Measurements from ENCODE around the gene NOP14.
A peak's percentile ranks its signal among the peaks of the same experiment; 100 is the strongest.

Gene NOP14

DNA sequence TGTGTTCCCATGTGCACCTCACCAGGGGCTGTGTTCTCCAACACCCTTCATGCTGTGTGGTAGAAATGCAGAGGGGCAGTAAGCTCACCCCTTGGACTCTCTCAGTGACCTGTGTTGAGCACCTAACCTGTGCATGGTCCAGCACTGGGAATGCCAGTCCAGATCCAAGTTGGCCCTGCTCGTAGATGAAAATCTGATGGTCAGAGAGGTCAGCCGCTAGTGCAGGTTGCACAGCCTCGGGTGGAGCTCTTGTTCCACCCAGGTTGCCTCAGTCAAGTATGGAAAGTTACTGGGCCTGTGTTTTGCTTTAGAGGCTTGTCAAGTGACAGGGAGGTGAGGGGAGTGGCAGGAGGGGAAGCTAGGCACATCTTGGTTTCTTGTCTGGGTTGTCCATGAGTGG is 51.3 kb downstream of the NOP14 start:
- Mint-ChIP-seq H3K36me3 (peaks cover 42 to 63% of the 10 kb centered on the region in 2 donors), H3K27me3 (no peaks in the 10 kb centered on the region), H3K4me1 (peaks cover 12 to 18% of the 10 kb centered on the region in 2 donors), H3K27ac (no peak overlapping the region), H3K9me3 (no peaks in the 10 kb centered on the region), H3K4me3 (no peak overlapping the region)
- no peak for DNase-seq
- ATAC-seq (replicated peaks) = no peak

GRCh38 chr4:2910409-2910808 is 52.8 kb downstream of the NOP14 start:
- DNase-seq (no peak), ATAC-seq (replicated peaks) (no peak)
- H3K4me1 Mint-ChIP-seq = peaks cover 15 to 20% of the 10 kb centered on the region in 2 donors
- H3K36me3 Mint-ChIP-seq = peaks cover 41 to 60% of the 10 kb centered on the region in 2 donors
- H3K4me3 Mint-ChIP-seq = no peak overlapping the region
- H3K9me3 Mint-ChIP-seq = no peaks in the 10 kb centered on the region
- no peaks in the 10 kb centered on the region for H3K27me3 Mint-ChIP-seq
- no peak overlapping the region for H3K27ac Mint-ChIP-seq

GRCh38 chr4:2909583-2909982 is 53.6 kb downstream of the NOP14 start:
- ATAC-seq (replicated peaks) (no peak), DNase-seq (no peak)
- H3K36me3 Mint-ChIP-seq = peaks cover 36 to 58% of the 10 kb centered on the region in 2 donors
- H3K27me3 Mint-ChIP-seq = no peaks in the 10 kb centered on the region
- H3K4me1 Mint-ChIP-seq = peaks cover 12 to 17% of the 10 kb centered on the region in 2 donors
- no peak overlapping the region for H3K4me3 Mint-ChIP-seq
- H3K27ac Mint-ChIP-seq = peak overlapping the region; percentile 56
- no peaks in the 10 kb centered on the region for H3K9me3 Mint-ChIP-seq

- no peak for DNase-seq
- peaks cover 11 to 17% of the 10 kb centered on the region in 2 donors for H3K4me1 Mint-ChIP-seq
- H3K36me3 Mint-ChIP-seq = peaks cover 38 to 59% of the 10 kb centered on the region in 2 donors
- no peaks in the 10 kb centered on the region for H3K9me3 Mint-ChIP-seq
- no peak overlapping the region for H3K27ac Mint-ChIP-seq
- ATAC-seq (replicated peaks) = no peak
- no peaks in the 10 kb centered on the region for H3K27me3 Mint-ChIP-seq
- H3K4me3 Mint-ChIP-seq = no peak overlapping the region
Measured at GRCh38 chr4:2908686-2909085, 54.5 kb downstream of the NOP14 start.

DNA sequence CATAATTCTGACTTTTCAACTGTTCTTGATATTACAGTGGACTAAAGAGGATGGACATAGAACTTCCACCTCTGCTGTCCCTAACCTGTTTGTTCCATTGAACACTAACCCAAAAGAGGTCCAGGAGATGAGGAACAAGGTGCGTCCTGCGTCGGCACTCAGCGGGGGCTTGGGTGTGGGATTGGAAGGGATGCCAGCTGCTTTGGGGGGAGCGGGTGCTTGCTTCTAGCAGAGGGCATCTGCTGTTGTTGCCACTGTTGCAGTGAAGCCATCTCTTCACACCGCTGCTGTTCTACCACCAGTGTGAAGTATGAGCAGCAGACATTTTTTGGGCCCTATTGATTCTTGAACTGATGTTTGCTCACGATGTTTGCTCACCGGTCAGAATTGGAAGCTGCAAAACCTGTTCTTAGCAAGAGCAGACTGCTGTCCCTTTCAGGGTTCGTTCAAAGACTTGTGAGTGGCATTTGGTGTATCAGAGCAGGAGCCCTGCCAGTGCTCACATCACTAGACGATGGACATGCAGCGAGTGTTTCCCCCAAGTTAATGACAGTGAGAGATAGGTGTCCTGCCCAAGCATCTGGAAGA is 55.4 kb downstream of the NOP14 start:
- DNase-seq = no peak
- H3K27me3 Mint-ChIP-seq = no peaks in the 10 kb centered on the region
- ATAC-seq (replicated peaks) = no peak
- no peak overlapping the region for H3K4me3 Mint-ChIP-seq
- H3K4me1 Mint-ChIP-seq = peaks cover 13 to 17% of the 10 kb centered on the region in 2 donors
- peaks cover 37 to 60% of the 10 kb centered on the region in 2 donors for H3K36me3 Mint-ChIP-seq
- H3K27ac Mint-ChIP-seq = no peak overlapping the region
- H3K9me3 Mint-ChIP-seq = no peaks in the 10 kb centered on the region

DNA sequence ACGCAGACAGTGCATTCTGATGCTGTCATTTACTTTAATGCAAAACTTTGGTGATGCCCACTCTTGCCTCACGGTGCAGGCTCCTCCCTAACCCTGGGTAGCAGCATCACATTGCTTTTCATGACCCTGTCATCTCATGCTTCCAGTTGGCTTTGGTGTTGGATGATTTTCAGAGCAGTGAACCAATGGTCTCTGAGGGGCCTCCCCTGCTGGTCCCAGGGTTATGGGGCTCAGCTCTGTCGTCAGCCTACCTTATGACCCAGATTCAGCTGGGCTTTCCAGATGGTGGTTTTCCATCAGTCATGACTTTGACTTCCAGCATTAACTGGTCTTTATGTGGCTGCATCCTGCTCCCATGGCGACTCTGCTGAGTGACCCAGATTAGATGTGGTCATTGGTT is 56.0 kb downstream of the NOP14 start:
- Mint-ChIP-seq H3K4me3 (no peak overlapping the region), H3K4me1 (peaks cover 13 to 17% of the 10 kb centered on the region in 2 donors), H3K27ac (no peak overlapping the region), H3K9me3 (no peaks in the 10 kb centered on the region), H3K27me3 (no peaks in the 10 kb centered on the region), H3K36me3 (peaks cover 40 to 59% of the 10 kb centered on the region in 2 donors)
- ATAC-seq (replicated peaks) (no peak), DNase-seq (no peak)

DNA sequence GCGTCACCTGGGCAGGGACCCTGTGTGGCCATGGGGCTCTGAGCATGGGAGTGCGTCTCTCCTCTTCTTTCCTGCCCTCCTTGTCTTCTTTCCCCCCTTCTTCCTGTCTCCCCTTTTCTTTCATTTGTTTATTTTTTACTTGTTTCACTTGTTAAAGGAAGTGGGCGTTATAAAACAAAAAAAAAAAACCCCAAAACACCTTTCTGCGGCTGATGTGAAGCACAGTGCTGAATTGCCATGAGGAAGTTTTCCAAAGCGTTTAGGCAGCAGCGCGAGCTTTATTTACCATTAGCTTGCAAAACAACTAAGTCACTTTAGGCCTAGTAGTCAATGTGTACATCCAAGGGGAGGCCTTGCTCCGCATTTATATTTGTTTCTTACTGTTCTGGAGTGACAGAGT is 57.0 kb downstream of the NOP14 start:
- Mint-ChIP-seq H3K27ac (peak overlapping the region; percentile 32), H3K4me1 (peaks cover 11 to 17% of the 10 kb centered on the region in 2 donors), H3K4me3 (no peak overlapping the region), H3K36me3 (peaks cover 40 to 59% of the 10 kb centered on the region in 2 donors), H3K27me3 (no peaks in the 10 kb centered on the region), H3K9me3 (no peaks in the 10 kb centered on the region)
- ATAC-seq (replicated peaks) (no peak), DNase-seq (no peak)

DNA sequence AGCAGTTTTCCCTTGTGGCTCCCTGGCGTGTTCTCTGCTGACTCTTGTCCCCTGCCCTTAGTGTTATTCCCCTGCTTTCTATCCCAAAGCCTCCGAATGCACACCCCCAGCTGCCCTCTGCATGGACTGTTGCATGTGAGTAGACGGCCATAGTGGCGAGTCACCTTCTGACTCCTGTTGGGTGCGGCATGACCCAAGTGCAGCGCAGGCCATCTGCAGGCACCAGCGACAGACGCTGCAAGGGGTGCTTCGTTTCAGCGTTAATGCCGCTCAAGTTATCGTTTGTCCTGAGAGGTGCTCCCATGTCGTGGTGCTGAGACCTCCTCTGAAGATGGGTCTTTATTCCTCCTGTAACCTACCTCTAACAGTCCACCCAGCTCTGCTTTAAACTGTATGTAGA is 57.7 kb downstream of the NOP14 start:
- Mint-ChIP-seq H3K27ac (peak overlapping the region; percentile 85), H3K27me3 (no peaks in the 10 kb centered on the region), H3K9me3 (no peaks in the 10 kb centered on the region), H3K36me3 (peaks cover 42 to 61% of the 10 kb centered on the region in 2 donors), H3K4me1 (peaks cover 13 to 14% of the 10 kb centered on the region in 2 donors), H3K4me3 (no peak overlapping the region)
- ATAC-seq (replicated peaks) (no peak), DNase-seq (no peak)

- Mint-ChIP-seq H3K9me3 (no peaks in the 10 kb centered on the region), H3K27ac (peak overlapping the region; percentile 44), H3K4me3 (no peak overlapping the region), H3K4me1 (peaks cover 10 to 15% of the 10 kb centered on the region in 2 donors), H3K36me3 (peaks cover 45 to 67% of the 10 kb centered on the region in 2 donors), H3K27me3 (no peaks in the 10 kb centered on the region)
- ATAC-seq (replicated peaks) (no peak), DNase-seq (no peak)
Measured at GRCh38 chr4:2902126-2902525, 61.1 kb downstream of the NOP14 start.

- no peak overlapping the region for H3K4me3 Mint-ChIP-seq
- no peak for ATAC-seq (replicated peaks)
- peak overlapping the region; percentile 83 for H3K27ac Mint-ChIP-seq
- no peak for DNase-seq
- H3K9me3 Mint-ChIP-seq = no peaks in the 10 kb centered on the region
- peaks cover 44 to 69% of the 10 kb centered on the region in 2 donors for H3K36me3 Mint-ChIP-seq
- H3K4me1 Mint-ChIP-seq = peaks cover 10 to 15% of the 10 kb centered on the region in 2 donors
- no peaks in the 10 kb centered on the region for H3K27me3 Mint-ChIP-seq
Measured at GRCh38 chr4:2901186-2901585, 62.0 kb downstream of the NOP14 start.

DNA sequence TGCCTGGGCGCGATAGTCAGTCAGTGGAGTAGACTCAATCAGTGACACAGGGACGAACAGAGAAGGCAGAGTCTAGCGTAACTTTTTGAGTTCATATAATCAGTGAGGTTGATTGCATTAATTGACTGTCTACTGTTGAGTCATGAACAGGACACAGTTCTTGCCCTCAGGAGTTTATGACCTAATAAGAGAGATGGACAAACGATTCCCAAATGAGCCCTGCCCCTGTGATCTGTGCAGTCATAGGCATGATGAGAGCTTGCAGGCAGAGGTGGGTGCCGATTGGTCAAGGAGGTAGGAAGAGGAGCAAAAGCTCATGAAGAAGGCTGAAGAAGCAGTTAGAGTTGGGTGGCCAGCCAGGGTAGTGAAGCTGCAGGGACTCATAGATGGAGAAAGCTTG is 62.5 kb downstream of the NOP14 start:
- peaks cover 43 to 70% of the 10 kb centered on the region in 2 donors for H3K36me3 Mint-ChIP-seq
- no peaks in the 10 kb centered on the region for H3K27me3 Mint-ChIP-seq
- H3K9me3 Mint-ChIP-seq = no peaks in the 10 kb centered on the region
- H3K27ac Mint-ChIP-seq = peak overlapping the region; percentile 83
- no peak for DNase-seq
- peaks cover 10 to 15% of the 10 kb centered on the region in 2 donors for H3K4me1 Mint-ChIP-seq
- ATAC-seq (replicated peaks) = no peak
- H3K4me3 Mint-ChIP-seq = no peak overlapping the region

- H3K4me1 Mint-ChIP-seq = peaks cover 0 to 6% of the 10 kb centered on the region in 2 donors
Measured at GRCh38 chr4:2898001-2898400, 65.2 kb downstream of the NOP14 start.

GRCh38 chr4:2893772-2894171 is 69.4 kb downstream of the NOP14 start:
- DNase-seq (no peak), ATAC-seq (replicated peaks) (no peak)
- Mint-ChIP-seq H3K4me1 (peaks cover 0 to 4% of the 10 kb centered on the region in 2 donors), H3K27me3 (no peaks in the 10 kb centered on the region), H3K36me3 (peaks cover 25 to 39% of the 10 kb centered on the region in 2 donors), H3K4me3 (no peak overlapping the region), H3K9me3 (no peaks in the 10 kb centered on the region), H3K27ac (no peak overlapping the region)

More at GRCh38 chr4:2898001-2898400, 65.2 kb downstream of the NOP14 start:
- ATAC-seq (replicated peaks) (no peak), DNase-seq (no peak)
- Mint-ChIP-seq H3K9me3 (no peaks in the 10 kb centered on the region), H3K4me3 (no peak overlapping the region), H3K27me3 (no peaks in the 10 kb centered on the region), H3K36me3 (peaks cover 46 to 60% of the 10 kb centered on the region in 2 donors), H3K27ac (peak overlapping the region; percentile 37)

- H3K36me3 Mint-ChIP-seq = peaks cover 28 to 42% of the 10 kb centered on the region in 2 donors
- no peaks in the 10 kb centered on the region for H3K9me3 Mint-ChIP-seq
- H3K27me3 Mint-ChIP-seq = no peaks in the 10 kb centered on the region
- H3K4me1 Mint-ChIP-seq = peaks cover 5 to 7% of the 10 kb centered on the region in 2 donors
- H3K4me3 Mint-ChIP-seq = no peak overlapping the region
- ATAC-seq (replicated peaks) = no peak
- no peak for DNase-seq
- peak overlapping the region; percentile 38 for H3K27ac Mint-ChIP-seq
Measured at GRCh38 chr4:2891294-2891693, 71.9 kb downstream of the NOP14 start.

DNA sequence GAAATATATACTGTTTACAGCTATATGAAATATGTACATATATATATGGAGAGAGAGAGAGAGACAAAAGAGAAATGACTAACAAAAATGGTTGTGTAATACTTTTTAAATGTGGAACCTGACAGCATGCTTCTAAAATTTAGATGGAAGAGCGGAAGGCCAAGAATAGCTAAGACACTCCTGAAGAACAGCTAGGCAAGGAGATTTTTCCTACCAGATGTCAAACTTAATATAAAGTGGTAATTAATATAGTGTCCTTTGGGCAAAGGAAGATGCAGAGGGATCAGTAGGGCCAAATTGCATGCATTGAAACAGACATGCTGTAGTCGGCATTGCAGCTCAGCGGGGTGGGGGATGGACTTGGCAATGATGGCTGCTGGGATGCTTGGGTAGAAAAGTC is 74.3 kb downstream of the NOP14 start:
- Mint-ChIP-seq H3K4me3 (no peak overlapping the region), H3K4me1 (peaks cover 5 to 9% of the 10 kb centered on the region in 2 donors), H3K27ac (peak overlapping the region; percentile 38), H3K27me3 (no peaks in the 10 kb centered on the region), H3K9me3 (no peaks in the 10 kb centered on the region), H3K36me3 (peaks cover 23 to 46% of the 10 kb centered on the region in 2 donors)
- DNase-seq = no peak
- no peak for ATAC-seq (replicated peaks)
